Measurements from ENCODE around the gene USF2.

- TF ChIP-seq CTCF (IDR thresholded peaks at IDR 0.05; ENCODE audit: poor library complexity, severe bottlenecking): no peak
- TF ChIP-seq SMC3 (conservative IDR thresholded peaks at IDR 0.05; ENCODE audit: poor library complexity): no peak
- TF ChIP-seq EZH2 (IDR thresholded peaks at IDR 0.05; ENCODE audit: borderline replicate concordance, insufficient read depth, low read length, poor library complexity, severe bottlenecking): no peak
- TF ChIP-seq EP300 (conservative IDR thresholded peaks at IDR 0.05; ENCODE audit: poor library complexity, severe bottlenecking): no peak
- TF ChIP-seq RAD21 (conservative IDR thresholded peaks at IDR 0.05): no peak
- no peak for TF ChIP-seq TAF1 (IDR thresholded peaks at IDR 0.05; ENCODE audit: low read depth)
Measured at GRCh38 chr19:35249848-35250711, 18.7 kb upstream of the USF2 start.

All from neural cell (in vitro differentiated cells).